Liver (tissue), 9 donors: ENCODE measurements around the gene ZNF280D. TPM values are rescaled to one million over a fixed set of nuclear protein-coding genes. Genes with fewer than 3 reads are reported as not detected.

Source experiments
- DNase-seq: peaks from one replicate; pipeline ENCODE4 v3.0.0-alpha.2; 2017; ENCODE audit warnings: low spot score
- H3K27ac ChIP-seq, 2 donors: one replicate each; pipeline ENCODE4 v1.7.0; 2013; ENCODE audit warnings: inconsistent platforms in 2 of 2, low read length in 2 of 2, control low read depth in 1 of 2, low read depth in 1 of 2, mild to moderate bottlenecking in 1 of 2
- H3K27me3 ChIP-seq, 4 donors: one replicate each; pipeline versions ENCODE4 v1.6.1 to v1.7.0; 2013; ENCODE audit warnings: low read length in 3 of 4, inconsistent platforms in 1 of 4, mild to moderate bottlenecking in 1 of 4, moderate library complexity in 1 of 4; ENCODE audit not compliant: control insufficient read depth in 4 of 4, insufficient read depth in 4 of 4
- H3K36me3 ChIP-seq, 4 donors: one replicate each; pipeline versions ENCODE4 v1.6.1 to v1.7.0; 2013; ENCODE audit warnings: low read length in 3 of 4, mild to moderate bottlenecking in 3 of 4, low read depth in 1 of 4, moderate library complexity in 1 of 4; ENCODE audit not compliant: control insufficient read depth in 4 of 4, insufficient read depth in 3 of 4
- H3K4me1 ChIP-seq, 4 donors: one replicate each; pipeline versions ENCODE4 v1.6.1 to v1.7.0; 2013; ENCODE audit warnings: low read length in 3 of 4, mild to moderate bottlenecking in 3 of 4, moderate library complexity in 1 of 4; ENCODE audit not compliant: control insufficient read depth in 4 of 4, insufficient read depth in 4 of 4
- H3K4me3 ChIP-seq, 3 donors: one replicate each; pipeline versions ENCODE4 v1.6.1 to v1.7.0; 2013; ENCODE audit warnings: low read length in 3 of 3, control low read depth in 1 of 3, low read depth in 1 of 3, mild to moderate bottlenecking in 1 of 3
- H3K9ac ChIP-seq, 2 donors: one replicate each; pipeline ENCODE4 v1.7.0; 2013; ENCODE audit warnings: low read length in 2 of 2, mild to moderate bottlenecking in 2 of 2, moderate library complexity in 2 of 2, control low read depth in 1 of 2, low read depth in 1 of 2
- H3K9me3 ChIP-seq, 4 donors: one replicate each; pipeline versions ENCODE4 v1.6.1 to v1.7.0; 2013; ENCODE audit warnings: low read length in 3 of 4; ENCODE audit not compliant: control insufficient read depth in 4 of 4
- EGR1 ChIP-seq, 2 donors: IDR thresholded peaks; 2 replicates each; pipeline ENCODE4 v1.6.1; 2016 to 2018; ENCODE audit warnings: antibody characterized with exemption in 2 of 2, low read depth in 2 of 2
- FOXA2 ChIP-seq: IDR thresholded peaks from 2 replicates; pipeline ENCODE4 v1.6.1; 2016; ENCODE audit warnings: antibody characterized with exemption
- GABPA ChIP-seq, 2 donors: IDR thresholded peaks in 1 of 2; conservative IDR thresholded peaks in 1 of 2; 2 replicates each; pipeline ENCODE4 v1.6.1; 2016; ENCODE audit warnings: antibody characterized with exemption in 2 of 2, mild to moderate bottlenecking in 1 of 2, moderate library complexity in 1 of 2
- HNF4G ChIP-seq: IDR thresholded peaks from 2 replicates; pipeline ENCODE4 v1.6.1; 2016; ENCODE audit warnings: antibody characterized with exemption
- NR2F2 ChIP-seq: IDR thresholded peaks from 2 replicates; pipeline ENCODE4 v1.6.1; 2016; ENCODE audit warnings: antibody characterized with exemption
- RAD21 ChIP-seq, 2 donors: IDR thresholded peaks; 2 replicates each; pipeline ENCODE4 v1.6.1; 2016; ENCODE audit warnings: antibody characterized with exemption in 2 of 2, mild to moderate bottlenecking in 2 of 2
- RXRA ChIP-seq, 2 donors: IDR thresholded peaks; 2 replicates each; pipeline ENCODE4 v1.6.1; 2017 to 2018; ENCODE audit warnings: antibody characterized with exemption in 2 of 2, mild to moderate bottlenecking in 1 of 2
- TAF1 ChIP-seq: conservative IDR thresholded peaks from 2 replicates; pipeline ENCODE4 v1.6.1; 2016; ENCODE audit warnings: antibody characterized with exemption, mild to moderate bottlenecking
- YY1 ChIP-seq: IDR thresholded peaks from 2 replicates; pipeline ENCODE4 v1.6.1; 2016; ENCODE audit warnings: antibody characterized with exemption, mild to moderate bottlenecking
- WGBS: extraction: QIAGEN DNeasy Blood & Tissue Kit; methylation state at CpG from one replicate; pipeline ENCODE4 v1.1.7; 2013; 5-methylcytosine and 5-hydroxymethylcytosine counted together
- polyA plus RNA-seq, 2 donors: library from polyadenylated mRNA; stranded (reverse) in 1 of 2; unstranded in 1 of 2; fragments of 200-250 nt in 1 of 2; fragments of >200 nt in 1 of 2; fragmentation: Nextera tagmentation in 1 of 2; extraction: Ambion mirVana in 1 of 2; gene quantifications; one replicate each; pipeline versions ENCODE4 v1.2.1 to v1.2.3, GENCODE V29; 2013 to 2015
- total RNA-seq, 2 donors: library from RNA; depleted of rRNA; stranded (reverse); fragments of >200 nt; gene quantifications; one replicate each; pipeline ENCODE4 v1.2.3, GENCODE V29; 2014
- TF ChIP-seq, protein P1 (sequence below): IDR thresholded peaks from 2 replicates; pipeline ENCODE4 v1.6.1; 2016; ENCODE audit warnings: antibody characterized with exemption
- TF ChIP-seq, protein P2 (sequence below): IDR thresholded peaks from 2 replicates; pipeline ENCODE4 v1.6.1; 2016; ENCODE audit warnings: antibody characterized with exemption
- TF ChIP-seq, protein P3 (sequence below): fragments of 150-350 bp; IDR thresholded peaks from 2 replicates; pipeline ENCODE4 v1.5.1; 2017; ENCODE audit warnings: improper control_type of control experiment, low read depth, low read length; ENCODE audit not compliant: missing input control
- TF ChIP-seq, protein P4 (sequence below): IDR thresholded peaks from 2 replicates; pipeline ENCODE4 v1.6.1; 2016; ENCODE audit warnings: antibody characterized with exemption
- TF ChIP-seq, protein P5 (sequence below): IDR thresholded peaks from 2 replicates; pipeline ENCODE4 v1.6.1; 2016; ENCODE audit warnings: antibody characterized with exemption, mild to moderate bottlenecking
- donor health status: healthy.
- donor health status: healthy.
- donor health status: healthy.
- donor health status: healthy.
- donor health status: healthy.

ZNF280D gene
- total and polyA plus RNA-seq, 4 donors, result 5.2 to 32.6 (median 18.9) TPM

DNA sequence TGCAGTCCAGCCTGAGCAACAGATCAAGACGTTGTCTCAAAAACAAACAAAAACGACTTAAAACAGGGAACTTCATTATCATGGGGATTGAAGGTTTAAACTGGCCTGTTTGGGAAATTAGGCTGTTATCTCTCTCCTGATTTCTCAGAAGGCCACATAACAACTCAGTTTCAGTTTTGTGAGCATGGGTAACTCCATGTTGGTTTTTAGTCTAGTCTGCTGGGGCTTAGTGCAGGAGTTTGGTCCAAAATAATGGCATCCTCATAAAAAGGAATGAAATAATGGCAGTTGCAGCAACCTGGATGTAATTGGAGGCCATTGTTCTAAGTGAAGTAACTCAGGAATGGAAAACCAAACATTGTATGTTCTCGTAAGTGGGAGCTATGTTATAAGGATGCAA lies 2.3 kb upstream of the ZNF280D start:
- no peaks in the 10 kb centered on the region for H3K36me3 ChIP-seq
- no peak for TF ChIP-seq EGR1 (IDR thresholded peaks at IDR 0.05; ENCODE audit: low read depth in 2 of 2)
- TF ChIP-seq, protein P1, sequence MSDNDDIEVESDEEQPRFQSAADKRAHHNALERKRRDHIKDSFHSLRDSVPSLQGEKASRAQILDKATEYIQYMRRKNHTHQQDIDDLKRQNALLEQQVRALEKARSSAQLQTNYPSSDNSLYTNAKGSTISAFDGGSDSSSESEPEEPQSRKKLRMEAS, result no peak
- no peak for TF ChIP-seq HNF4G
- TF ChIP-seq GABPA (IDR thresholded peaks at IDR 0.05 in 1 of 2, conservative IDR thresholded peaks at IDR 0.05 in 1 of 2), result no peak
- TF ChIP-seq TAF1, result no peak
- TF ChIP-seq, protein P2, sequence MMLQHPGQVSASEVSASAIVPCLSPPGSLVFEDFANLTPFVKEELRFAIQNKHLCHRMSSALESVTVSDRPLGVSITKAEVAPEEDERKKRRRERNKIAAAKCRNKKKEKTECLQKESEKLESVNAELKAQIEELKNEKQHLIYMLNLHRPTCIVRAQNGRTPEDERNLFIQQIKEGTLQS, result no peak
- no peak for TF ChIP-seq YY1
- TF ChIP-seq, protein P3, sequence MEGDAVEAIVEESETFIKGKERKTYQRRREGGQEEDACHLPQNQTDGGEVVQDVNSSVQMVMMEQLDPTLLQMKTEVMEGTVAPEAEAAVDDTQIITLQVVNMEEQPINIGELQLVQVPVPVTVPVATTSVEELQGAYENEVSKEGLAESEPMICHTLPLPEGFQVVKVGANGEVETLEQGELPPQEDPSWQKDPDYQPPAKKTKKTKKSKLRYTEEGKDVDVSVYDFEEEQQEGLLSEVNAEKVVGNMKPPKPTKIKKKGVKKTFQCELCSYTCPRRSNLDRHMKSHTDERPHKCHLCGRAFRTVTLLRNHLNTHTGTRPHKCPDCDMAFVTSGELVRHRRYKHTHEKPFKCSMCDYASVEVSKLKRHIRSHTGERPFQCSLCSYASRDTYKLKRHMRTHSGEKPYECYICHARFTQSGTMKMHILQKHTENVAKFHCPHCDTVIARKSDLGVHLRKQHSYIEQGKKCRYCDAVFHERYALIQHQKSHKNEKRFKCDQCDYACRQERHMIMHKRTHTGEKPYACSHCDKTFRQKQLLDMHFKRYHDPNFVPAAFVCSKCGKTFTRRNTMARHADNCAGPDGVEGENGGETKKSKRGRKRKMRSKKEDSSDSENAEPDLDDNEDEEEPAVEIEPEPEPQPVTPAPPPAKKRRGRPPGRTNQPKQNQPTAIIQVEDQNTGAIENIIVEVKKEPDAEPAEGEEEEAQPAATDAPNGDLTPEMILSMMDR, result no peak
- no peak for TF ChIP-seq FOXA2
- TF ChIP-seq, protein P4, sequence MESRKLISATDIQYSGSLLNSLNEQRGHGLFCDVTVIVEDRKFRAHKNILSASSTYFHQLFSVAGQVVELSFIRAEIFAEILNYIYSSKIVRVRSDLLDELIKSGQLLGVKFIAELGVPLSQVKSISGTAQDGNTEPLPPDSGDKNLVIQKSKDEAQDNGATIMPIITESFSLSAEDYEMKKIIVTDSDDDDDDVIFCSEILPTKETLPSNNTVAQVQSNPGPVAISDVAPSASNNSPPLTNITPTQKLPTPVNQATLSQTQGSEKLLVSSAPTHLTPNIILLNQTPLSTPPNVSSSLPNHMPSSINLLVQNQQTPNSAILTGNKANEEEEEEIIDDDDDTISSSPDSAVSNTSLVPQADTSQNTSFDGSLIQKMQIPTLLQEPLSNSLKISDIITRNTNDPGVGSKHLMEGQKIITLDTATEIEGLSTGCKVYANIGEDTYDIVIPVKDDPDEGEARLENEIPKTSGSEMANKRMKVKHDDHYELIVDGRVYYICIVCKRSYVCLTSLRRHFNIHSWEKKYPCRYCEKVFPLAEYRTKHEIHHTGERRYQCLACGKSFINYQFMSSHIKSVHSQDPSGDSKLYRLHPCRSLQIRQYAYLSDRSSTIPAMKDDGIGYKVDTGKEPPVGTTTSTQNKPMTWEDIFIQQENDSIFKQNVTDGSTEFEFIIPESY, result no peak
- TF ChIP-seq RXRA (IDR thresholded peaks at IDR 0.05), result no peak
- no peak for TF ChIP-seq NR2F2
- TF ChIP-seq, protein P5, sequence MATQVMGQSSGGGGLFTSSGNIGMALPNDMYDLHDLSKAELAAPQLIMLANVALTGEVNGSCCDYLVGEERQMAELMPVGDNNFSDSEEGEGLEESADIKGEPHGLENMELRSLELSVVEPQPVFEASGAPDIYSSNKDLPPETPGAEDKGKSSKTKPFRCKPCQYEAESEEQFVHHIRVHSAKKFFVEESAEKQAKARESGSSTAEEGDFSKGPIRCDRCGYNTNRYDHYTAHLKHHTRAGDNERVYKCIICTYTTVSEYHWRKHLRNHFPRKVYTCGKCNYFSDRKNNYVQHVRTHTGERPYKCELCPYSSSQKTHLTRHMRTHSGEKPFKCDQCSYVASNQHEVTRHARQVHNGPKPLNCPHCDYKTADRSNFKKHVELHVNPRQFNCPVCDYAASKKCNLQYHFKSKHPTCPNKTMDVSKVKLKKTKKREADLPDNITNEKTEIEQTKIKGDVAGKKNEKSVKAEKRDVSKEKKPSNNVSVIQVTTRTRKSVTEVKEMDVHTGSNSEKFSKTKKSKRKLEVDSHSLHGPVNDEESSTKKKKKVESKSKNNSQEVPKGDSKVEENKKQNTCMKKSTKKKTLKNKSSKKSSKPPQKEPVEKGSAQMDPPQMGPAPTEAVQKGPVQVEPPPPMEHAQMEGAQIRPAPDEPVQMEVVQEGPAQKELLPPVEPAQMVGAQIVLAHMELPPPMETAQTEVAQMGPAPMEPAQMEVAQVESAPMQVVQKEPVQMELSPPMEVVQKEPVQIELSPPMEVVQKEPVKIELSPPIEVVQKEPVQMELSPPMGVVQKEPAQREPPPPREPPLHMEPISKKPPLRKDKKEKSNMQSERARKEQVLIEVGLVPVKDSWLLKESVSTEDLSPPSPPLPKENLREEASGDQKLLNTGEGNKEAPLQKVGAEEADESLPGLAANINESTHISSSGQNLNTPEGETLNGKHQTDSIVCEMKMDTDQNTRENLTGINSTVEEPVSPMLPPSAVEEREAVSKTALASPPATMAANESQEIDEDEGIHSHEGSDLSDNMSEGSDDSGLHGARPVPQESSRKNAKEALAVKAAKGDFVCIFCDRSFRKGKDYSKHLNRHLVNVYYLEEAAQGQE, result no peak
- no peak overlapping the region for H3K27ac ChIP-seq
- H3K4me3 ChIP-seq, result no peak overlapping the region
- WGBS, result 59% methylated on average over 3 of the region's 3 CpGs
- no peak for DNase-seq
- peaks cover 3 to 23% (median 17%) of the 10 kb centered on the region in 4 donors for H3K4me1 ChIP-seq
- H3K27me3 ChIP-seq, result no peaks in the 10 kb centered on the region
- H3K9me3 ChIP-seq, result no peaks in the 10 kb centered on the region
- no peak overlapping the region for H3K9ac ChIP-seq

DNA sequence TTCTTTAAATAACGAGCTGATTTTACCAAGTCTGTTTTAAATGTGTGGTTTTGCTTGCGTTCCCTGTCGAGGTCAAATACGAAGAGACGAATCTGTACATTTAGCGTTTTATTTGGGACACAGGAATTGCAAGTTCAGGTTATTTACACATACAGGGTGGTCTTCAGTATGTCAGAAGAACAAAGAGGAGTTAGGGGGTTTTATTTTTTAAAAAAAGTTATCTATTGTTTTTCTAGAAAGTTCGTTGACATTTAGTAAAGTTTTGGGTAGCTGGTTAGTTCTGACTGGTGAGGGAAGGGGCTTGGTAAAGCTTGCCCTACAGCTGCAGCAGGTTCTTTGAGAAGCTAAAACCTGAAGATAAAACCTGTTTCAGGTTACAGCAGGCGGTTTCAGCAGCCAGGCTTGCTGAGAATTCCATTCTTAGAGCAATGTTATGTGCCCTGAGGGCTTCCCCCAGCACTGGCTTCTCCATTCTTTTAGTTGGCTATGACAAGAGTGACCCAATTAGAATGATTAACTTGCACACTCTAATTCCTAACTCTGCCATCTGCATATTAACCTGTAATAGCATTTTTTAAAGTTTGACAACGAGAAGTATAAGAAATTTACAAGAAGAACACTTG lies 815 bp upstream of the ZNF280D start:
- 90% methylated on average over 9 of the region's 9 CpGs for WGBS
- TF ChIP-seq RAD21 (IDR thresholded peaks at IDR 0.05) (no peak), EGR1 (IDR thresholded peaks at IDR 0.05; ENCODE audit: low read depth in 2 of 2) (no peak), FOXA2 (no peak), YY1 (no peak), HNF4G (no peak), TAF1 (no peak)
- TF ChIP-seq, protein P3, result no peak
- Histone ChIP-seq H3K4me1 (peaks cover 7 to 33% (median 20%) of the 10 kb centered on the region in 4 donors), H3K27me3 (no peaks in the 10 kb centered on the region), H3K36me3 (no peaks in the 10 kb centered on the region), H3K27ac (peak overlapping the region; percentile 89 to 97), H3K9ac (no peak overlapping the region), H3K4me3 (peak overlapping the region; percentile 71 to 95 (median 91)), H3K9me3 (no peaks in the 10 kb centered on the region)
- no peak for DNase-seq
